ENCODE results near the gene RTN4IP1. TPM values are rescaled to one million over a fixed set of nuclear protein-coding genes. Genes with fewer than 3 reads are reported as not detected.
"Not testable (repeated sequence)": the region's sequence is repeated elsewhere in the genome, so short reads cannot be mapped to it uniquely, and the experiment has no call there.

RTN4IP1 gene
- total RNA-seq, 1 donor from 2014 or later: 13.6 TPM

DNA sequence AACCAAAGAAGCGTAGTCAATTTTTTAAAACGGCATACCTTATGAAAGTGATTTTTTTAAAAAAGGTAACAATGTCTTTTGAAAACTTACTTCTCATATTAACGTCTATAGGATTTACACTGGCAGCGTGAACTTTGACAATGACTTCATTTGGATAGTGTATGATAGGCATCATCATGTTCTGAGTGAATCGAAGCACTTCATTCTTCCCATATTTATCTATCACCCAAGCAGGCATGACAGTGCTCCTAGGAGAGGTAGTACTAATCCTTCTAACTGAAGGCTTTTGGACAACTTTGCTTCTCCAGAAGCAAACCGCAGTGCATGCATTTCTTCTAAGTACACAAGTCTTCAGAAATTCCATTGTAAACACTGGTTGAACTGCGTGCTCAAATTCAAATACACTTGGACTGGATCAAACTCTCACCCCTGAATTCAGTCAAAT is 618 bp downstream of the RTN4IP1 start:
- DNase-seq (ENCODE audit: low read depth): no peak

DNA sequence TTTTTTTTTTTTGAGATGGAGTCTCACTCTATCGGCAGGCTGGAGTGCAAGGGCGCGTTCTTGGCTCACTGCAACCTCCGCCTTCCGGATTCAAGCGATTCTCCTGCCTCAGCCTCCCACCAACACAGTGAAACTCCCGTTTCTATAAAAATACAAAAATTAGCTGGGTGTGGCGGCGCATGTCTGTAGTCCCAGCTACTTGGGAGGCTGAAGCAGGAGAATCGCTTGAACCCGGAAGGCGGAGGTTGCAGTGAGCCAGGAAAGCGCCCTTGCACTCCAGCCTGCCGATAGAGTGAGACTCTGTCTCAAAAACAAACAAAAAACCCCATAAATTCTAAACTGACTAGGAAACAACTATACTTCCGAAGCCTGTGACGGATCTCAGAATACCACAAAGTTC is 1.5 kb downstream of the RTN4IP1 start:
- not testable (repeated sequence) for DNase-seq (ENCODE audit: low read depth)

DNA sequence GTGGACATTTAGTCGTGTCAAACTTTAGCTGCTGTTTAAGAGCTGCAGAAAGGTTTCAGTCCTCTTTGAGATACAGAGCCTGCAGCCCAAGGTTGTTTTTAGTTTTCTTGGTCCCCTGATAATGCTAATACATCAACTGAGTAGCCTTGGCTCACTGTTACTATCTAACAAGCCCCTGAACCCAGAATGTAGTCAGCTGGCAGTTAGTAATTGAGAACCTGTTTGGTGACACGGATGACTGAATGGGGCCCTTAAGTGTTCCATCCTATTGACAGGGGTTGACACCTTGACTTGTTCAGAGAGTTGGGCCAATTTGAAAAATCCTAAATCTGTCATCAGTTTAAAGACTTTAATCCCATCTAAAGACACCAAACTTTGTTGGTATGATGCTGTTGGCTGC is 2.8 kb downstream of the RTN4IP1 start:
- DNase-seq (ENCODE audit: low read depth): no peak

DNA sequence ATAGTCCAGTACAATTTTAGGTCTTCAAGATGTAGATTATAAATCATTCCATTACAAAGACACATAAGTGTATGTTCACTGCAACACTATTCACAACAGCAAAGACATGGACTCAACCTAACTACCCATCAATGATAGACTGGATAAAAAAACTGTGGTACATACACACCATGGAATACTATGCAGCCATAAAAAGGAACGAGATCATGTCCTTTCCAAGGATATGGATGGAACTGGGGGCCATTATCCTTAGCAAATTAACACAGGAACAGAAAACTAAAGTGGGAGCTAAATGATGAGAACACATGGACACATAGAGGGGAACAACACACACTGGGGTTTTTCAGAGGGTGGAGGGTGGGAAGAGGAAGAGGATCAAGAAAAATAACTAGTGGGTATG is 6.3 kb downstream of the RTN4IP1 start:
- DNase-seq (ENCODE audit: low read depth): no peak

DNA sequence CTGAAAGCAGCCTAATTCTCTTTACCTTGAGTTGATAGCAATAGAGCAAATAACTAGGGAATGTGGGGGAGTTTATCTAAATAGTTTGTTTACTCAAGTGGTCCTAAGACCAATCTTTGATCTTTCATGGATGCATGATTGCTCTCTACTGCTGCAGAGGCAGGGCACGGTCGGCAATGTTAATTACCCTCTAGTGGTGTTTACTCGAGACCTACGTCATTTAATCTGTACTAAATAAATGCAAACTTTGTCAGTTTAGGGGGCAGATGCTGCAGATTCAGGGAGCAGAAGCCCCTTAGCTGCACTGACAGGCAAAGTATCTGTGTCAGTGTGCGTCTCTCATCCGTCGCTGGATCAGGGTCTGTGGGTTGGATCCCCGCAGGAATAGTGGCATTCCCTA is 6.9 kb downstream of the RTN4IP1 start:
- no peak for DNase-seq (ENCODE audit: low read depth)

DNA sequence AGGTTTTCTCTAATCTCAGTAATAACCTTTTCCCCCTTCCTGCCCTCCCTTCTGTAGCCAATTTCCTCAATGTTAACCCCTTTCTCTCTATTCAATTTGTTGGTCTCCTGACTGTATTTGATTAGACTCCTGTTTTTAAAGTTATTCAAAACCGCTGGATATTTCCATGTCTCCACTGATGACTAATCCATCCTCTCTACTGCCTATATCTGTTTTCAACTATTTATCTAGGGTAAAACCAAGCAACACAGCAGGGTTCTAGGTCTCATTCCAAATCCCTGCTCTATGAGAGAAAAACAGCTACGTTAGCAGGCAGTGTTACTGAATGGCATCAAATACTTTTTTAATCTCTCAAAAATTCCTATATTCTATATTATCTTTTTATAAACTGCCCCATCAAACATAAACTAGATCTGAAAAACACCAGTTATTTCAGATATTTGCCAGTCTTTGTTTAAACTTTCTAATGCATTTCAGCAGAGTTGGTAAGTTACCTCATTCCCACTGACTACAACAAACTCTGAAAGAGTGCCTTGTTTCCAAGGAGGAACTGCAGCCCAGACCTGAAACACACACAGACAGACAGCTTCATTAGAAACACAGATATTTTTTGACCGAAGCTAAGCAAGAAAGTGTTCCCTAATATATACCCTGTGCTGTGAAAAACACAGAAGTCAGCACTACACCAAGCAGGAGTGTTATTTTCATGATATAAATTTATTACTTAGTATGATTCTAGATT is 8.2 kb downstream of the RTN4IP1 start:
- DNase-seq (ENCODE audit: low read depth): peak; percentile 11

DNA sequence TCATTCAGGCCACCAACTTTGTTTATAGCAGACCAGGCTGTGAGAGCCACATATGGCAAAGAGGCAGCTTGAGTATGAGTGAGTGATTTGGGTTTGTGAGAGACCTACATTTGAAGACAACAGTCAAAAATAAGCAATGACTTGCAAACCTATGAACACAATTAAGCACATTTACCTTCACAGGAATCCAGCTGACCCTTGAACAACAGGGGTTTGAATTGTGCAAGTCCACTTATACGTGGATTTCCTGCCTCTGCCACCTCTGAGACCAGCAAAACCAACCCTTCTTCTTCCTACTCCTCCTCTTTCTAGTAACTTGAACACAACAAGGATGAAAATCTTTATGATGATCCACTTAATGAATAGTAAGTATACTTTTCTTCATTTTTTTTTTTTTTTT is 10.1 kb downstream of the RTN4IP1 start:
- DNase-seq (ENCODE audit: low read depth): no peak

DNA sequence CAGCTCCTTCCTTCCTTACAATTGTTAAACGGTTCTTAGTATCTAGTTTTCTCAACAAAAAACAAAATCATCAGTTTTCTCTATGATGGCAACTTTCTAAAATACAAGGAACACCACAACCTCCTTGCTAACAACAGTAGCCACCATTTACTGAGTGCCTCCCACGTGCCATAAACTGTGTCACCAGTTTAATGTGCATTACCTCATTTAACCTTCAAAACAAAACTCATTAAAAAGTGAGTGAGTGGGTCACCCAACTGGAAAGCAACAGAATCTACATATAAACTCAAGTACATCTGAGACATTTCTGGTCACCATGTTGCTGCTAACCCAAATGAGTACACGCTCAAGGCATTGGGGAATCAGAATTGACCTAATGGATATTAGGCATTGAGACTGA is 11.0 kb downstream of the RTN4IP1 start:
- DNase-seq (ENCODE audit: low read depth): no peak

DNA sequence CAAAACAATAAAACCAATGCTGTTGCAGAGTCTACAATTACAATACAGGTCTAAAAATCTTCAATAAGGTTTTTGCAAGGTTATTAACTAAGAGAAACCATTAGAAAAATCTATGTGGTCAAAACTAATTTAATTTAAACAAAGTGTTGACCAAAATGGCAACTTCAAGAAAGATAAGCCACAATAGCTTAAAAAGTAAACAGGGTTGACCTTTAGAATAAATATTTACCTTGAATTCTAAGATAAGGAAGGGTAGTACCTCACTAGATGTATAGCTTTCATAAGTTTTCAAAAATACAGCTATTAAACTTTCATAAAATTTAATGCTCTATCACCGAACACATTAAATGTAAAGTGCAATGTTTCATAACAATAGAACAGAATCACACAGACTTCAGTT is 11.4 kb downstream of the RTN4IP1 start:
- no peak for DNase-seq (ENCODE audit: low read depth)

DNA sequence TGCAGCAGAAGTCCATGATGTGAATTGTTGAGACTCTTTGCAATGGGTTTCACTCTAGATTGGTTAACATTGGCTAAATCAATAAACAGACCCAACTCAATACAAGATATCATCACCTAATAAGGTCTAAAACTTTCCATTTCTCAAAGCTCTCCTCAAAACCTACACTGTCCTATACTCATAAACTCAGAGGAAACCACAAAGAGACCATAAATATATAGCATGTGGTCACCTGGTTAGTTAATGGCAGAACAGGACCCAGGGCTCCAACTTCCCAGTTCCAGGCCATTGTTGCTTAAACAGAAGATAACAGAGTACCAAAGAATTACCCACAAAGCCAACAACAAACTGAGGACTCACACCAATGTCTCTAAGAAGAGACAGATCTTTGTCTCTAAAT is 12.0 kb downstream of the RTN4IP1 start:
- DNase-seq (ENCODE audit: low read depth): no peak

DNA sequence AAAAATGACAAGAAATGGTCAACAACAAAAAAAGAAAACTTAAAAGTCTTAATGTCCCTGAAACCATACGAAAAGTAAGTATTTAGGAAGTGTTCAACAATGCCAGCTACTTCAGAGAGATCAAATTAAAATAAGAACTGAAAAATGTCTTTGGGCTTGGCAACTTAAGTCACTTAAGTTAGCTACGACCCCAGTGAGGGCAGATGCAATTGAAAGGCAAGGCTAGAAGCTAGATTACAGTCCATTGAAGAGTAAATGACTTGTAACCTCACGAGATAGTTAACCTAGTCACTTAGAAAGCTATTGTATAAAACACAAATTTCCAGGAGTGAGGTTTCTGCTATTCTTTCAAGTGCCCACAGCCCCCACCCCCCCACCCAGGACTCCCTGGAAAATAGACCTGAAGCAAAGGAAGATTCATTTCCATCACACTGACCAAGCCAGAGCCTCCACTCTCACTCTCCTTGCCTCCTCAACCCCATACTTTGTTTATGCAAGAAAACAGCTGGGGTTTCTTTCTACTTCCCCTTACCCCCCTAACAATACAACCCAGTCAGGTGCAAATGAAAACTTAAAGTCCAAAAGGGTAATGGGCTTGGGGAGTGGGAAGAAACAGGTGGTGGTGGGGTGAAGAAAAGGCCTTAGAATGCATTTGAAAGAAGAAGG is 14.6 kb downstream of the RTN4IP1 start:
- no peak for DNase-seq (ENCODE audit: low read depth)

DNA sequence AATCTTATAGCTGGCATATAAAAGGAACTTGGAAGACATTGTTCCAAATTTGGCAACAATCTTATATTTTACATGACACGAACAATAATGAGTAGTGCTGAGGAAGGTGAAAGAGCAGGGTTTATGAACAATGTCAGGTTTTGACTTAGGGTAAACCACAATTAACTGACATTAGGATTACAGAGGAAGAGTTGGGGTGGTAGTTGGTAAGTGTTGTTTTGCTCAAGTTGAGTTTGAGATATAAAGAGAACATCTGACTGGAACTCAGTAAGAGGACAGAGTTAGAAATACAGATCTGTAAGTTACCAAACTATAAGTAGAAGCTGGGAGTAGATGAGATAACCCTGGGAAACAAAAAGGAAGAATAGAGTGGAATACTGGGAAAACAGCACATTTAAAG is 15.1 kb downstream of the RTN4IP1 start:
- DNase-seq (ENCODE audit: low read depth): no peak

DNA sequence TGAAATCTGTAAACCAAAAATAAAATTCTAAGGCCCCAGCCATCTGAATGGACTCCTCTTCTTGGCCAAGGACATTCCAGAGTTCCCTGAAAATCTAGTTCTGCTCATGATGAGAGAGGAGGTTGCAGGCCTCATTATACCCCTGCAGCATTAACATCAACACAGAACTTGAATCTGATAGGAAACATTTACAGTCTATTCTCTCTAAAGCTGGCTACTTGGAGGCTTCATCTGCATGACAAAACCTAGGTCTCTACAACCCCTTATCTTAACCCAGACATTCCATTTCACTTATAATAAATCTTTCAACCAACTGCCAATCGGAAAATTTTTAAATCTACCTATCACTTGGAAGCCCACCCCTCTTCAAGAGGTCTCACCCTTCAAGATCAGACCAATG is 15.7 kb downstream of the RTN4IP1 start:
- no peak for DNase-seq (ENCODE audit: low read depth)

DNA sequence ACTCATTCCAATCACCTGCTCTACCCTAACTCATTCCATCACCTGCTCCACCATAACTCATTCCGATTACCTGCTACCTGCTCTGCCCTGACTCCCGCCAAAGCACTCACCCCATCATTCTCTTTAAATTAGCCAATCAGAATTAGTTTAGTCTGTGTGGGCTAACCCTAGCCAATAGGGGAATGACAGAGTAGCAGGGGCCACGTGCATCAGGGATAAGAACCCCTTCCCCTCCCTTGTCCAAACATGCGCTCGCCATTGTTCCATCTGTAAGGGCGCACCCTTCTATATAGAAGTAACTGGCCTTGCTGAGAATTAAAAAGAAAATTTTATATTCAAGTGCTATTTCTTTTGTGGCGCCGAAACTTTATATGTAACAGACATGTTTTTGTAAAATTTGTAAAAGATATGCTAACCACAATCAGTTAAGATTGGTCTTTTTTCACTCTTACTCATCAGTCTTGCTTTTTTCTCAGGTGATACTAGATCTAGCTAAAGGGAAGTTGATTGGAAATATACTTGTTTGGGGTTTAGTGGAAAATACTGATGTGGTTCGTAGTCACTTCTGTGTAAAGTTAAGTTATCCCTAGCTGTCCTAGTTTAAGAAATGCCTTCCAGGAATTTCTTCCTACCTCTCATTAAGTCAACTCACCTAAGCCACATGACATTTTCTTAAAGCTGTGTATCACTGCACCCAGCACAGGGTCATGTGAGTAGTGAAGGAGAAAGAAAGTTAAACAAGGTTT is 16.5 kb downstream of the RTN4IP1 start:
- no peak for DNase-seq (ENCODE audit: low read depth)

DNA sequence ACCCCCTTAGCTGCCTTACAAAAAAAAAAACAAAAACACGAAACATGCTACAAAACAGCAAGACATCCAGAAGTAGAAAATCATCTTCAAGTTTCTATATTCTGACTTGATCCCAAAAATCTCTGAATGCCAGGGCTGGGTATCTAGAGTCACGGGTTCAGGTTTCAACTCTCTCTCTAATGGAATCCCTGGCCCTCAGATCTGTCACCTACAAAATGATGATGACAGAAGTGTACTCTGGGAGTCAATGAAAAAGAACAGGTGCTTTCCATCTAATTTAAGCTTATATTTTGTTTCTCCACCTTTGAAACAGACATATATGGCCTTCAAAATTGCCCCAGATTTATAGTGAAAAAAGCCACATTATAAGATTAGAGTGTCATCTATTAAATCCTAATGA is 18.3 kb downstream of the RTN4IP1 start:
- no peak for DNase-seq (ENCODE audit: low read depth)

DNA sequence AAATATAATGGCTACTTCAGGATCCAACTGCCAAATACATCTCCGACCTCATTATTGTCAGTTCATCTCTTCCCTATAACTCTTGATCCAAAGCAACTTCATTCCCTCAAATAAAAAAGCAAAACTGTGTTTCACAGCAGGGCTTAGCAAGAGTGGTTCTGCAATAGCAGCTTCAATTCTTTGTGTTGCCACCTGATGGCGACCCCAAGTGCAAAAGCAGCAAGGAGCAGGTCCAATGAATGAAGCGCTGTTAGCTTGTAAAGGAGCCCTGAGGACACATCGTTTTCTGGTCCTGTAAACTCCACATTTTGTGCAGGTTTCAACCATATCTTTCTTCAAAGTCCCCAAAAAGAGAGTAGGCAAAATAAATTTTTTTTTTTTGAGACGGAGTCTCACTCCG is 19.6 kb downstream of the RTN4IP1 start:
- peak; percentile 46 for DNase-seq (ENCODE audit: low read depth)

DNA sequence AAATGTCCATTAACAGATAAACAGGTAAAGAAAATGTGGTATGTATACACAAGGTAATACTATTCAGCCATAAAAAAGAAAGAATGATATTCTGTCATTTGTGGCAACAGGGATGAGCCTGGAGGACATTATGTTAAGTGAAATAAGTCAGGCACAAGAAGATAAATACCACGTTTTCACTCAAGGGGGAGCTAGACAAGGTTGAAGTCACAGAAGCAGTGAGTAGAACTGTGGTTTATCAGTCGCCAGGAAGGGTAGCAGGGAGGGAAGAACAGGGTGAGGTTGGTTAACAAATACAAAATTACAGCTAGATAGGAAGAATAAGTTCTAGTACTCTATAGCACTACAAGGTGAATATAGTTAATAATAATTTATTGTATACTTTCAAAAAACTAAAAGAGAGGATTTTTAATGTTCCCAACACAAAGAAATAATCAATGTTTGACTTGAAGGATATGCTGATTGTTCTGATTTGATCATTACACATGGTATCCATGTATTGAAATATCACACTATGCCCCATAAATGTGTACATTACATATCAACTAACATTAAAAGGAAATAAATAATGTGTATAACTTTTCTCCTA is 21.1 kb downstream of the RTN4IP1 start:
- peak; percentile 78 for DNase-seq (ENCODE audit: low read depth)

DNA sequence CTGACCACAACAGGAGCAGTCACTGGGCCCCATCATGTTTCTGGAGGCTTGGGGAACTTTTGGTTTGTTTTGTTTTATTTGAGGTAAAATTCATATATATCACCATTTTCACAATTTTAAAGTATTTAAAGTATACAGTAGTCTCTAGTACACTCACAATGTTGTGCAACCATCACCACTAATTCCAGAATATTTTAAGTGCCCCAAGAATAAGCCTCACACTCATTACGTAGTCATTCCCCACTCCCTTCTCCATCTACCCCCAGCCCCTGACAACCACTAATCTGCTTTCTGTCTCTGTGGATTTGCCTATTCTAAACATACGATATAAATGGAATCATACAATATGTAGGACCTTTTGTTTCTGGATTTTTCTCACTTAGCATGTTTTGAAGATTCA is 29.0 kb downstream of the RTN4IP1 start:
- DNase-seq (ENCODE audit: low read depth): no peak

DNA sequence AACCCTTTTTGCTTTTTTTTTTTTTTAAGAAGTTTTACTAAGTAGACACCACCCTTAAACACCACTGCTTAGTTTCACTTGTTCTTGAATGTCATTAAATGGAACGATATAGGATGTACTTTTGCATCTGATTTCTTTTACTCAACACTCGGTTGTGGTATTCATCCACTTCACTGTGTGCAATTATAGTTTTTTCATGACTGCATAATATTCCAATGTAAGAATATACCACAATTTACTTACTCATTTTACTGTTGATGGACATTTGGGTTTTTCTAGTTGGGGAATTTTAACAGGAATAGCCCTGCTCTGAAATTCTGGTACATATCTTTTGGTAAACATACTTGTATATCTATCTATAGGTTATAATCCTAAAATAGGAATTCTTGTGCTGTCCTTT is 29.9 kb downstream of the RTN4IP1 start:
- DNase-seq (ENCODE audit: low read depth): no peak

DNA sequence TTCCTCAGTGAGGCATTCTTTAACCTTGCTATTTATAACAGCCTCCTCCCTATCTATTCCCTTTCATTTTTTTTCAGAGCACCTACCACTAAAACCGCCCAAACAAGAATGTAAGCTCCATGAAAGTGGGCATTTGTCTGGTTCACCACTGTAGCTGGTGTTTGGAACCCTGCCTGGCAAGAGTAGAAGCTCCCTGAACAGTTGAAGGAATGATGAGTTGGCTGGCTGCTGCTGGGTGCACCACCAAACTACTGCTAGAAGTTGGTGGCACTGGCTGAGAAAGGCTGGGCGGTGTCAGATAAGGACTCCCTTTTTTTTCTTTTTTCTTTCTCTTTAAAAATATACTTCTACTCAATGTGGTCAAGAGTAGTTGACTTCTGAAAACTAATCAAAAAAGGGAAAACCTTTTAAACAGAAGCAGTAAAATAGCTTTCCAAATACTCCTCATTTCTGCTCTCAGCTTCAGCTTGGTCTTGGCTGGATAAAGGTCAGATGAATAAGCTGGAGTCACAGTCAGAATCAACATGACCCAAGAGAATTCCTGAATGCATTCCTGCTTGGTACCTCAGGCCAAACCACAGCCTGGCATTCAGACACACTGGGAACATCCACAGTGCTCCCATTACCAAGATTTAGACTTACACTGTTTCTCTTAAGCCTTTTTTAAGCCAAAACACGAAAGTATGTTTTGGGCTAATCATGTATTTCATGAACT is 38.0 kb downstream of the RTN4IP1 start:
- peak; percentile 92 for DNase-seq (ENCODE audit: low read depth)

DNA sequence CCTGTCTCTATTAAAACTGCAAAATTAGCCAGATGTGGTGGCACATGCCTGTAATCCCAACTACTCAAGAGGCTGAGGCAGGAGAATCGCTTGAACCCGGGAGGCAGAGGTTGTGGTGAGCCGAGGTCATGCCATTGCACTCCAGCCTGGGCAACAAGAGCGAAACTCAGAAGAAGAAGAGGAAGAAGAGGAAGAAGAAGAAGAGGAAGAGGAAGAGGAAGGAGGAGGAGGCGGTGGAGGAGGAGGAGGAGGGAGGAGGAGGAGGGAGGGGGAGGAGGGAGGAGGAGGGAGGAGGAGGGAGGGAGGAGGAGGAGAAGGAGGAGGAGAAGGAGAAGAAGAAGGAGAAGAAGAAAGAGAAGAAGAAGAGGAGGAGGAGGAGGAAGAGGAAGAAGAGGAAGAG is 40.4 kb downstream of the RTN4IP1 start:
- DNase-seq (ENCODE audit: low read depth): not testable (repeated sequence)

Measured in myocyte (in vitro differentiated cells).